ENCODE data around the gene YY1AP1. TPM values are rescaled to one million over a fixed set of nuclear protein-coding genes. Genes with fewer than 3 reads are reported as not detected.
"Not testable (repeated sequence)": the region's sequence is repeated elsewhere in the genome, so short reads cannot be mapped to it uniquely, and the experiment has no call there.

Gene YY1AP1
- total RNA-seq, 1 donor from 2014 or later = 82.7 TPM

GRCh38 chr1:155645648-155646047 lies 42.9 kb downstream of the YY1AP1 start:
- no peak for DNase-seq (ENCODE audit: low read depth)

GRCh38 chr1:155645034-155645598 lies 43.5 kb downstream of the YY1AP1 start:
- DNase-seq (ENCODE audit: low read depth) = no peak

DNA sequence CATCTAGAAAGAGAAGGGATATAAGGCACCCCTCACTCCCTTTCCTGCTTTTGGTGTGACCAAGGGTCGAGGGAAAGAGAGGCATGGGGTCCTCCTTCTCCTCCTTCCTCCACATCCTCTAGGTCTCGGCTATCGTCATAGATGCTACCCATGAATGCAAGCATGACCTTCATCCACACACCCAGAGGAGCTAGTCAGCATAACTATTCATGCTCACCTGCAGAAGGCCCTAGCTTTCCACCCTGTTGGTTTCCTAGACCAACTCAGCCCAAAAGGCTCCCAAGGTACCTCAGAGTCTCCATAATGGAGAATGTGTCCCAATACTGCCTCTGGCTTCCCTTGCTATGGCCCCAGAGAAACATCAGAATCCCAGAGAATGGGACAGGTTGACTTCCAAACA lies 45.3 kb downstream of the YY1AP1 start:
- no peak for DNase-seq (ENCODE audit: low read depth)

- not testable (repeated sequence) for DNase-seq (ENCODE audit: low read depth)
Observed at GRCh38 chr1:155642559-155643180, 45.9 kb downstream of the YY1AP1 start.

DNA sequence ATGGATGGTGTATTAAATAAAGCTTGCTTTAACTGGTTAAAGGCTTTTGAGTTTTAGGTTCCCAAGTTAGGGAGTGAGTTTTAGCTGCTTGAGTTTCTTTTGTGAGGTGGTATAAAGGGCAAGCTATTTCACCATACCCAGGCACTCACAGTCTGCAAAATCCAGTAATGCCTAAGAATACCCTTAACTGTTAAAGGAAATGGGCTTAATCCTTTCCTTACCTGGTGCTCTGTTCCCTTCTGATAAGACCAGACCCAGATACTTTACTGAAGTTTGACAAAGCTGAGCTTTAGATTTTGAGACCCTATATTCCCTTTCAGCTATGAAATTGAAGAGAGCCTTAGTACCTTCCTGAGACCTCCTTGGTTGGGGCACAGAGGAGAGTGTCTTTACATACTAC lies 48.2 kb downstream of the YY1AP1 start:
- no peak for DNase-seq (ENCODE audit: low read depth)

DNA sequence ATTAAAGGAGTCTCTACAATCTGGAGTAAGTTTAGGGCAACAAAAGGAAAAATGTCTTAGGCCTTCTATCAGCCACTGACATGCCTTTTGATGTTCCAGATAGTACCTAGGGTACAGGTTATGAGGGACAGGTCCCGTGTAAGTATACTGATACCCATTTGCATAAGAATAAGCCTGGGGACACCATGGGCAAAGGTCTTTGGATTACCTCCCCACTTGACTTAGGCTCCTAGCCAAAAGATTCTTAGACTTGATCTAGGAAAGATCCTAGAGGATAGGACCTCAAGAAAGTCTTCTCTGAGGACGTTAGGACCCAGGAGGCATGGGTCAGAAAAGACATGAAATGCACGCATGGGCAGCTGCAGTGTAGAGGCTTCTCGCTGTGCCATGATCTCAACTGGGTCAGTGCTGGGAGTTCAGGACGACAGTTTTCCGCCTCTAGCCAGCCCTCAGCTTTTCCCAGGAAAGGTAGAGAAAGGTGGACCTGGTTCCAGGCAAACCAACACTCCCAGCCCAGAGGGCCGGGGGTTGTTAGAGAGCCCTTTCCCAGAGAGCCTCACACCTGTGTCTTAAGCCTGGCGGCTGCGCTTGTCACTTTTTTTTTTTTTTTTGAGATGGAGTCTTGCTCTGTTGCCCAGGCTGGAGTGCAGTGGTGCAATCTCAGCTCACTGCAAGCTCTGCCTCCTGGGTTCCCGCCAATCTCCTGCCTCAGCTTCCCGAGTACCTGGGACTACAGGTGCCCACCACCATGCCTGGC lies 52.0 kb downstream of the YY1AP1 start:
- no peak for DNase-seq (ENCODE audit: low read depth)

DNA sequence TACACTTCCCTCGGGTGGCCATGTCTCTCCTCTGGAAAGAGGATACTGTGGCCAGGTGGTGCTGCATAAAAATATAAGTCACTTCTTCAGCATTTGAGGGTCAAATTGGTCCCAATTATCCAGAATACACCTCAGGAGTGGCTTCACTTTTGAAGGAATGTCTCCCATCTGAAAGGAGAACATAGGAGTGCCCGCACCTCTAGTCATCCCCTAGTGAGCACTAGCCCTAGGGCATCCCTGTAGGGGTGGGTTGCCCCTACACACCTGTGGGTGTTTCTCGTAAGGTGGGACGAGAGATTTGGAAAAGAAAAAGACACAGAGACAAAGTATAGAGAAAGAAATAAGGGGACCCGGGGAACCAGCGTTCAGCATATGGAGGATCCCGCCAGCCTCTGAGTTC lies 62.1 kb downstream of the YY1AP1 start:
- DNase-seq (ENCODE audit: low read depth) = not testable (repeated sequence)

- no peak for DNase-seq (ENCODE audit: low read depth)
Observed at GRCh38 chr1:155623357-155623756, 65.2 kb downstream of the YY1AP1 start.

DNA sequence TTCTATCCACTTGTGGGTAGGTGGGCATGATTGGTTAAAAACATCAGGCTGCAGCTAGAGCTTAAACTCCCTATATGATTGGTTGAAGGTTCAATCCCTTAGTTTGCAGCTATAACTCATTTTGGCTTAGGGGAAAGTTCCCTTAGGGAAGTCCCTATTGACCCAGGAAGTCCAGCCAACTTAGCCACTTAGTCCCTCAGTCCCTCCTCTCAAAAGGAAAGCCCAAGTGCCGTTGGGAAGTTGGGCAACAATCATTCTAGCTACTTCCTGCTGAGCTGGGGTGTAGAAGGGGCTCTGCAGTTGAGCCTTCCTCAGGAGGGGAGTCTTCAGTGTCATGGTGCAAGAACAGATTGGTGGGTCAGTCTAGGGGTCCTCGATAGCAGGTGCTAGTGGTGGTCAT lies 66.4 kb downstream of the YY1AP1 start:
- no peak for DNase-seq (ENCODE audit: low read depth)

DNA sequence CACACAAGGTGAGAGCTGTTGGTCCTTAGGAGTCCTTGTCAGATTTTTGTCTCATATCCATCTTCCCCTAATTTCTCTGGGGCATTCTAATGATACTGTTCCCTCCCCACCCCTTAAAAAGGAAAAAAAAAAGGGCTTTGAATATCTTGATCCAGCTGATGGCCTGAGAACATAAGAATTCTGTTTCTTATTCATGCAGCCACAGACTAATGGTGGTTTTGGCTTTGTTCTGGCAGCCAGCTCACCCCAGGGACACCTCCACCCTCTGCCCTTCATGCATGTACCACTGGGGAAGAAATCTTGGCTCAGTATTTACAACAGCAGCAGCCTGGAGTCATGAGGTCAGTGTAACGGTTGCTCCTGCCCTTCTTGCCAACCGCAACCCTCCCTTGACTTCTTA lies 75.3 kb downstream of the YY1AP1 start:
- not testable (repeated sequence) for DNase-seq (ENCODE audit: low read depth)

DNA sequence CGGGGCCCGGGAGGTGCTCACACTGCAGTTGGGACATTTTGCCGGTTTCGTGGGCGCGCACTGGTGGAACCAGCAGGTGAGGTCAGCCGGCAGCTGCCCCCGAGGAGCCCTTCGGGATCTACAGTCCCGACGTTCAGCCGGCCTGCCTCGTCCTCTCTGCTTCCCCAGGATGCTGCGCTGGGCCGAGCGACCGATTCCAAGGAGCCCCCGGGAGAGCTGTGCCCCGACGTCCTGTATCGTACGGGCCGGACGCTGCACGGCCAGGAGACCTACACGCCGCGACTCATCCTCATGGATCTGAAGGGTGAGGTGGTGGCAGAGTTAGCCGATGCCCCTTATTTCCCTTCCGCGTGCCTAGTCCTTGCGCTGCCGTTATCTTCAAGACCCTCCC lies 78.3 kb downstream of the YY1AP1 start:
- not testable (repeated sequence) for DNase-seq (ENCODE audit: low read depth)

- DNase-seq (ENCODE audit: low read depth) = peak; percentile 97
Observed at GRCh38 chr1:155609515-155610256, 78.9 kb downstream of the YY1AP1 start, which contains the start of gene MSTO1. TSS of gene MSTO1 (plus strand) at chr1:155610218. CDS start at chr1:155610249, 31 bp downstream.

Other genes starting within 250 kb of the YY1AP1 start
- 12.5 and 50.2 TPM in 2 replicates for gene ASH1L, start 126.0 kb downstream of the YY1AP1 start, total RNA-seq
- gene MSTO1, start 78.6 kb downstream of the YY1AP1 start, total RNA-seq = 13.7 and 18.3 TPM in 2 replicates
- 58.2 and 78.1 TPM in 2 replicates for gene DAP3, start 317 bp upstream of the YY1AP1 start, total RNA-seq
- gene GON4L, start 168.4 kb upstream of the YY1AP1 start, total RNA-seq = 17.4 and 46.1 TPM in 2 replicates
- gene SYT11, start 170.8 kb upstream of the YY1AP1 start, total RNA-seq = 20.3 and 35.1 TPM in 2 replicates
- gene RIT1, start 222.6 kb upstream of the YY1AP1 start, total RNA-seq = 38.4 and 88.2 TPM in 2 replicates
- gene KHDC4, start 245.6 kb upstream of the YY1AP1 start, total RNA-seq = 16.8 and 39.1 TPM in 2 replicates